ENCODE data around the gene RAB3C.
"Not testable (repeated sequence)": the region's sequence is repeated elsewhere in the genome, so short reads cannot be mapped to it uniquely, and the experiment has no call there.

The RAB3C gene, protein sequence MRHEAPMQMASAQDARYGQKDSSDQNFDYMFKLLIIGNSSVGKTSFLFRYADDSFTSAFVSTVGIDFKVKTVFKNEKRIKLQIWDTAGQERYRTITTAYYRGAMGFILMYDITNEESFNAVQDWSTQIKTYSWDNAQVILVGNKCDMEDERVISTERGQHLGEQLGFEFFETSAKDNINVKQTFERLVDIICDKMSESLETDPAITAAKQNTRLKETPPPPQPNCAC

DNA sequence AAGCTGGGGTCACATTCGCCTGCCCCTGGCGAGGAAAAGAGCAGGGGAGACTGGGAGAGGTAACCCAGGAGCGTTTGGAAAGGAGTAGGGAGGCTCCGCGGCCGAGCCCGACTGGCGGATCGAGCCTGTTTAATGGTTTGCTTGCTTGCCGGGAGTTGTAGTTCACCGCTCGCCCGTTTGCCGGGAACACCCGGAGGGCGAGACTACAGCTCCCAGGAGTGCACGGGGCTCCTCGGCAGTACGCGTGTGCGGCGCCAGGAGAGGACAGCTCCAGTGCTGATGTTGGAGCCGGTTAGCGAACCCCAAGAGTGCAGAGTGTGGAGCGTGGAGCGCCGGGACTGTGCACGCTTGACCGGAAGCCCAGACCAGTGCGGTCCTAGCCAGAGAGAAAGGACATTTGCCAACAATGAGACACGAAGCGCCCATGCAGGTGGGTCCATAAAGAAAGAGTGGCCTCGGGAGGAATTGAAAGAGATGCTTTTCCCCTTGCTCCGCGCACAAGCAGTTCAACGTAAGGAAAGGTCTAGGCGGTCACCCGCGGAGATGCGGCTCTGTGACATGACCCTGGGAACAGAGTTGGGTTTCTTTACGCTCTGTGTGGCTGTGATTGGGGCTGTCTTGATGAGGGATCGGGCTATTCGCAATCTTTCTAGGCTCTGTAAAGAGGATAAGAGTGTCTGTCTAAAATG, at the start of gene RAB3C:
TSS of gene RAB3C (plus strand) at position 273 of the 689 bp plus-strand sequence. CDS start at position 407, 134 bp downstream.
- peak; percentile 44 for DNase-seq

DNA sequence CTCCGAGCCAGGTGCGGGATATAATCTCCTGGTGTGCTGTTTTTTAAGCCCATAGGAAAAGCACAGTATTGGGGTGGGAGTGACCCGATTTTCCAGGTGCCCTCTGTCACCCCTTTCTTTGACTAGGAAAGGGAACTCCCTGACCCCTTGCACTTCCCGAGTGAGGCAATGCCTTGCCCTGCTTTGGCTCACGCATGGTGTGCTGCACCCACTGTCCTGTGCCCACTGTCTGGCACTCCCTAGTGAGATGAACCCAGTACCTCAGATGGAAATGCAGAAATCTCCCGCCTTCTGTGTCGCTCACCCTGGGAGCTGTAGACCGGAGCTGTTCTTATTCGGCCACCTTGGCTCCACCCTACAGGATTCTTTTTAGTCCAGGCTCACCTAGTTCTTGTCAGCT, 40.9 kb upstream of the RAB3C start:
- DNase-seq = not testable (repeated sequence)

- no peak for DNase-seq
Measured at GRCh38 chr5:58542709-58543108, 40.2 kb upstream of the RAB3C start.

DNA sequence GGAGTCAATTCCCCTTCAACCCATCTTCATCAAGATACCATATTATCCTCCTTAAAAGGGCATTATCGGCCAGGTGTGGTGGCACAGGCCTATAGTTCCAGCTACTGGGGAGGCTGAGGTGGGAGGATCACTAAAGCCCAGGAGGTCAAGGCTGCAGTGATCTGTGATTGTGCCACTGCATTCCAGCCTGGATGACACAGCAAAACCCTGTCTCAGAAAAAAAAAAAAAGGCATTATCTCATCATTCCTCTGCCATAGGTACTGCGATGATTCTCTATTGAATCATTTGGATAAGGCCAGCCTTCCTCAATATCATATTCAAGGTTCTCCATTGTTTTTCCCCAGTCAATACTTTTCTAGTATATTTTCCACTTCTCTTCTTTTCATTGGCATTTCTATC, 39.2 kb upstream of the RAB3C start:
- no peak for DNase-seq

- no peak for DNase-seq
Measured at GRCh38 chr5:58544195-58544594, 38.7 kb upstream of the RAB3C start.

DNA sequence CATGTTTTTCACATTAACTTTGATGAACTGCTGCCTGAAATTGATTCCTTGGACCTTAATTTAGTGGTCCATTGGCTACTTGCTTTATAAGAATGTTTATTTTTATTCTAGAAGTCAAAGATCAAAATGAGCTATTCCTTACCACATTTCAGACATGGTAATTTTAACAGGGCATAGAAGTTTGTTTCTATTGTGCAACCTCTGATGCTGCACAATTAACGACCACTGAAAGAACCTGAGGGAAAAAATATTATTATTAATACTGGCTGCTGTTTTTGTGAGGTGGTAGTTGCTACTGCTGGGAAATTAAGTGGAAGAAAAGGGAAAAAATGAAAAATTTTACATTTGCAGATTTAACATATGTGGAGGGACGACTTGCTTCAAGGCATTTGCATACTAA, 37.9 kb upstream of the RAB3C start:
- DNase-seq = no peak

DNA sequence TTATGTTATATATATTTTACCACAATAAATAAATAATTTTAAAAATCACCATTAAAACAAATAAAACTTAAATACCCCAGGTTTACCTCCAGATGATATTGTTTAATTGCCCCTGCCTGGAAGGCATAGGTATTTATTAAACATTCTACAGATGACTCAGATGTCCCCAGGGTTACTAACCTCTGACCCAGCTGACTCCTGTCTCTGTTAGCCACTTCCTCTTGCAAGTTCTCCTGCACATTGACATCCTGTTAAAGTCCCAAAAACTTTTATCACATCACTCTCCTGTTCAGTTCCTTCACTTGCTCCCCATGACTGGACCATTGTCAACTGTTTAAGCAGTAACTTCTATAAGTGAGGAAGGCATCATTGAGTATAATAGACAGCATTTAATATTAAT, 37.0 kb upstream of the RAB3C start:
- no peak for DNase-seq

DNA sequence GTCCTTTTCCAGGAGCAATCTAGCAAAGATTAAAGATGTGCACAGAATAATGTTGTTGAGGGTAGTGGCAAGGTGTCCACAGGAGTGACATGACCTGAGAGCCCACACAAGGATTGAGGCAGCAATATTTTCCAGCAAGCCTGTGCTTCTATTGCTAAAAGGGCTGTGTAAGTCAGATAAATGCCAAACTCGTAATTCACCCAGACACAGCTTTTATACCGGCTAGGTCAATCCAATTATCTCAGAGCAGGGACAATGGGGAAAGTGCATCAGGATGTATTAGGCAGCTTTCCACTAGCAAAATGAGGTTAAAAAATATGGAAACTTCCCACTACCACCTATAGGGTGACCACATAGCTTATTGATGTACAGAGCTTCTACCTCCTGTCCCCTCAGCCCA, 34.8 kb upstream of the RAB3C start:
- no peak for DNase-seq

DNA sequence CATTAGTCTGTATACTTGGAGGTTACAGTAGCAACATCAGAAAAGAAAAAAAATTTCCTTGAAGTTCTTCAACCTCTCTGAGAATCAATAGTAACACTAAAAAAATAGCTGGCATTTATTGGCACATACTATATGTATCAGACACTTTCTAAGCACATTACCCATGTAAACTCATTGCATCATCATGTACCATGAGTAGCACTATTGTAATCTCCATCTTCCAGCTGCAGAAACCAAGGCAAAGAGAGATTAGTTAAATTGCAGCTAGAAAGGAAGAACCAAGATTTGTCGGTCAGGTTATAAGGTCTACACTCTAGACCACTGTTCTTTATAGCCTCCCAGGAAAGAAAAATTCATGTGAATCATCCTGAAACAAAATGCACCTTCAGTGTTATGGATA, 31.4 kb upstream of the RAB3C start:
- DNase-seq = no peak

DNA sequence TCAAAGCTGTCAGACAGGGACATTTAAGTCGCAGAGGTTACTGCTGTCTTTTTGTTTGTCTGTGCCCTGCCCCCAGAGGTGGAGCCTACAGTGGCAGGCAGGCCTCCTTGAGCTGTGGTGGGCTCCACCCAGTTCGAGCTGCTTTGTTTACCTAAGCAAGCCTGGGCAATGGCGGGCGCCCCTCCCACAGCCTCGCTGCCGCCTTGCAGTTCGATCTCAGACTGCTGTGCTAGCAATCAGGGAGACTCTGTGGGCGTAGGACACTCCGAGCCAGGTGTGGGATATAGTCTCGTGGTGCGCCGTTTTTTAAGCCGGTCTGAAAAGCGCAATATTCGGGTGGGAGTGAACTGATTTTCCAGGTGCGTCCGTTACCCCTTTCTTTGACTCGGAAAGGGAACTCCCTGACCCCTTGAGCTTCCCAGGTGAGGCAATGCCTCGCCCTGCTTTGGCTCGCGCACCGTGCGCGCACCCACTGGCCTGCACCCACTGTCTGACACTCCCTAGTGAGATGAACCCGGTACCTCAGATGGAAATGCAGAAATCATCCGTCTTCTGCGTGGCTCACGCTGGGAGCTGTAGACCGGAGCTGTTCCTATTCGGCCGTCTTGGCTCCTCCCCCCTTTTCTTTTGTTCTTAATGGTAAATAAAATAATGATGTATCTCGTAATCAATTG, 25.1 kb upstream of the RAB3C start:
- DNase-seq = not testable (repeated sequence)

- DNase-seq = not testable (repeated sequence)
Measured at GRCh38 chr5:58563016-58563700, 19.7 kb upstream of the RAB3C start.

- DNase-seq = not testable (repeated sequence)
Measured at GRCh38 chr5:58564043-58564832, 18.6 kb upstream of the RAB3C start.

DNA sequence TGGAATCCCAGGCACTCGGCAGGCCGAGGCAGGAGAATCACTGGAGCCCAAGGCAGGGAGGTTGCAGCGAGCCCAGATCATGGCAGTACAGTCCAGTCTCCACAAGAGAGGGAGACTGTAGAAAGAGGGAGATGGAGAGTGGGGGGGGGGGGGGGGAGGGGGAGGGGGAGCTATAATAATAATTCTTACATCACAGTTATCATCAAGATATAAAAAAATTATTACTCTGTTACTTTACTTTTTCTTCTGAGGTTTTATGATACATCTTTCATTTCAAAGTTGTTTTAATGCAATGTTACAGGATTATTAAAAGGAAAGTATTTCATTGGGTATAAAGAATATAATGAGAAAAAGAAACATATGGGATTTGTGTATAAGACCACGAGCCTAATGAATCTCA, 17.8 kb upstream of the RAB3C start:
- no peak for DNase-seq

DNA sequence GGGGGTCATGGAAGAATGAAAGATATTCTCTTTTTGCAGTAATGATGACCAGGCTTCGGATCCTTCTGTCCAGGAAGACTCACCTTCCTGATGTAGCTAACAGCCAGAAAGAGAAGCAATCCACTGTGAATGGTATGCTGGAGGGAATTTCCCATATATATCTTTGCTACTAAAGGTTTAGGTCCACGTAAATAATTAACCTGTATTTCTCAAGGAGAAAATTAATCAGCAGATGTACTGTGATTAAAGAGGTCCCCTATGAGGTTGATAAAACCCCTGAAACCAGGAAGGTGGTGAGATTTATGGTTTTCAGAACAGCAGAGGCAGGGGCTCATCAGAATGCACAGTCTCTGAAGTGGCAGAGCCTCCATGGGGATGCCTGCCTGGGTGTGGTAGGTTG, 11.4 kb upstream of the RAB3C start:
- no peak for DNase-seq

DNA sequence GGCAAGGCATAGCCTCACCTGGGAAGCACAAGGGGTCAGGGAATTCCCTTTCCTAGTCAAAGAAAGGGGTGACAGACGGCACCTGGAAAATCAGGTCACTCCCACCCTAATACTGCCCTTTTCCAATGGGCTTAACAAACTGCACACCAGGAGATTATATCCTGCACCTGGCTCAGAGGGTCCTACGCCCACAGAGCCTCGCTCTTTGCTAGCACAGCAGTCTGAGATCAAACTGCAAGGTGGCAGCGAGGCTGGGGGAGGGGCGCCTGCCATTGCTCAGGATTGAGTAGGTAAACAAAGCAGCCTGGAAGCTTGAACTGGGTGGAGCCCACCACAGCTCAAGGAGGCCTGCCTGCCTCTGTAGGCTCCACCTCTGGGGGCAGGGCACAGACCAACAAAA, 9.9 kb upstream of the RAB3C start:
- DNase-seq = not testable (repeated sequence)

DNA sequence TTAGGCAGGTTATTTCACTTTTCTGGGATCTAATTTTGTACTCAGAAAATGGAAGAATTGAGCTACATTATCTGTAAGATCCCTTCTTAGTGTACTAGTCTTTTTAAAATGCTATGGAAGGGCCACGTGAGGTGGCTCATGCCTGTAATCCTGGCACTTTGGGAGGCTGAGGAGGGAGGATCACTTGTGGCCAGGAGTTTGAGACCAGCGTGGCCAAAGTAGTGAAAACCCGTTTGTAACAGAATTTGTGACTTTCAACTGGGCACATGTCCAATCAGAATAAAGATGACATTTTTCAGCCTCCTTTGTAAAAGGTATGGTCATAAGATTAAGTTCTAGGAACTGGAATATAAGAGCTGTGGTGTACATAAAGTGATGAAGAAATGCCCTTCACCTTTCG, 3.1 kb upstream of the RAB3C start:
- no peak for DNase-seq

DNA sequence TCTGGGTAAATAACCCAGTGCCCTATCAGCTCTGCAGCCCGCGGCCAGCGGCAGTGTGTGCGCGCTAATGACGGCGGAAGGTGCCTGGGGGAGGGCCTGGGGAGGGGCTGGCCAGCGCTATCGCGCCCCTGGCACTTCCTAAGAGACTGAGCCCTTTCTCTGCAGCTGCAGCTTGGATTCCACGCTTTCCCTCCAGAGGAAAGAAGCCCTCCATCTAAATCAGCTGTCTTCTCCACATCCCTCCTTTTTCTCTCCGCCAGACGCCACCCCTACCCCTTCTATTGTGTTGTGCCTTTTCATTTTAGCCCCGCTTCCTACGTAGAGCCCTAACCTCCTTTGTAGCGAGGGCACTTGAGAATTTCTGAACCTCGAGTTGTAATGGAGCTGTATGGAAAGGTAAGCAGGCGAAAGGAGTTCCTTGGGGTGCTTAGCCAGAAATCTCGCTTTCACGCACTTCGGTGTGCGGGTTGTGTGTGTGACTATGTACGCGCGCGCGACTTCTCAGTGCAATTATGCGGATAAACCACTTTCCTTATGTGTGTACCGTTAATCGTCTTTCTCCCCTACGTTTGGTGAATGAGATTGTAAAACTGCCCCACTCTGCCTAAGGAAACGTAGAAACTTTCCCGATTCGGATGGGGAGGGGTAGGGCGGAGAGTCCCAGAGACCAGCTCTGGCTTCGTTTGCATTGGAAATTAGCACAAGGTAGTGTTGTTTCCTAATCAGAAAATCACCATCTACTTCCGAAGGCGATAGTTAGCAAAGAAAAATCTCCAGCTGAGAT, 664 bp upstream of the RAB3C start:
- no peak for DNase-seq

DNA sequence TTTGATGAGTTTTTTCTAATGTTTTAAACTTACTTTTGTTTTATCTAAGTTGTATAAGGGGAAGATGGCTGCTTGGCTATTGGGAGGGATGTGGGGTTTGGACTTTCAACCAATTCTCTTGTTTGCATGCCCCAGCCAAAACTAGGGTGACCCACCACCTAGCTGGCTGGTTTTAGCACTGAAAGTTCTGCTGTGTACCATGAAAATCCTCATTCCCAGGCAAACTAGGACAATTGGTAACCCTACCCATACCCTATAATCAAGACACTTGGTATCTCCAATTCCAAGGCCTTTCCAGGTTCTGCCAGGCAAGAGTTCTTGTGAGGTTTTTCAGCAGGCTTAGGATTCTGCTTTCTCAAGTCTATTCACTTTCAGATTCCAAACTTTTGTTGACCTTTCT, 13.1 kb downstream of the RAB3C start:
- no peak for DNase-seq

DNA sequence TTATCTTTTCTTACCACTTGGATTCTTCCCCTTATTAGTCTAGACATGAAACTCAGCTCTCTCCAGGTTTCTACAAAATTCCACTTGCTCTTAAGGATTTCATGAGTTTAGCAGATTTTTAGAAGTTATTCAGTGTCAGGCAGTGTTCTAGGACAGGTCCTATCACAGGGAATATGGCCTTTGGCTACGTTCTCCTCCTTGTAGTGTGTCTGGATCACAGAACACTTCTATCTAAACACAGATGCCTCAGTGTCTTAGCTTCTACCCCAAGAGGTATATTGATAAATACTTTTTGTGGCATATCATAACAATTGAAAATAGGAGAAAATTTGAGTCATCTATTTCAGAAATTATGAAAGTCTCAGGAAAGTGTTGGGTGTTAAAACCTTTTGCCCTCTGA, 15.6 kb downstream of the RAB3C start:
- DNase-seq = no peak

- no peak for DNase-seq
Measured at GRCh38 chr5:58599217-58599616, 16.3 kb downstream of the RAB3C start.

DNA sequence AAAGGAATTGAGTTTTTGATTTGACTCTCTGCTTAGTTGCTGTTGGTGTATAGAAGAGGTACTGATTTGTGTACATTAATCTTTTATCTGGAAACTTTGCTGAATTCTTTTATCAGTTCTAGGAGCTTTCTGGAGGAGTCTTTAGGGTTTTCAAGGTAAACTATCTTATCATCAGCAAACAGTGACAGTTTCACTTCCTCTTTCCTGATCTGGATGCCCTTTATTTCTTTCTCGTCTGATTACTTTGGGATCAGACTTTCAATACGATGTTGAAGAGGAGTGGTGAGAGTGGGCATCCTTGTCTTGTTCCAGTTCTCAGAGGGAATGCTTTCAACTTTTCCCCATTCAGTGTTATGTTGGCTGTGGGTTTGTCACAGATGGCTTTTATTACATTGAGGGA, 17.7 kb downstream of the RAB3C start:
- not testable (repeated sequence) for DNase-seq

- DNase-seq = not testable (repeated sequence)
Measured at GRCh38 chr5:58602889-58603288, 20.0 kb downstream of the RAB3C start.

Data from stimulated activated CD4-positive, alpha-beta T cell treated with anti-CD3 and anti-CD28 coated beads, Interleukin-4, amount 100 ng/mL, for 24 hours (primary cell).